GM12865 (cell line): ENCODE data around the gene PKP4.

Source experiments
- DNase-seq: peaks from one replicate; pipeline ENCODE4 v3.0.0; 2010; ENCODE audit warnings: low read depth
- H3K4me3 ChIP-seq: 2 replicates; pipeline ENCODE4 v1.5.1; 2011; ENCODE audit warnings: mild to moderate bottlenecking, low read depth, low read length, control low read depth
- CTCF ChIP-seq: IDR thresholded peaks from 2 replicates; pipeline ENCODE4 v1.5.1; 2011; ENCODE audit warnings: low read length, control low read depth, low read depth, inconsistent platforms; ENCODE audit not compliant: insufficient read depth; ENCODE audit errors: missing control alignments

Gene PKP4

GRCh38 chr2:158719403-158719802 lies 262.7 kb downstream of the PKP4 start:
- TF ChIP-seq CTCF: no peak
- no peak for DNase-seq
- no peak overlapping the region for H3K4me3 ChIP-seq

GRCh38 chr2:158722266-158723105 lies 265.7 kb downstream of the PKP4 start:
- H3K4me3 ChIP-seq: no peak overlapping the region
- TF ChIP-seq CTCF: no peak
- DNase-seq: no peak

GRCh38 chr2:158723181-158723838 lies 266.6 kb downstream of the PKP4 start:
- TF ChIP-seq CTCF: no peak
- no peak overlapping the region for H3K4me3 ChIP-seq
- no peak for DNase-seq

GRCh38 chr2:158723921-158724802 lies 267.4 kb downstream of the PKP4 start:
- TF ChIP-seq CTCF: peak; percentile 42
- no peak for DNase-seq

GRCh38 chr2:158724803-158725381 lies 268.1 kb downstream of the PKP4 start:
- H3K4me3 ChIP-seq: no peak overlapping the region
- DNase-seq: no peak
- no peak for TF ChIP-seq CTCF

More at GRCh38 chr2:158723921-158724802, 267.4 kb downstream of the PKP4 start:
- H3K4me3 ChIP-seq: no peak overlapping the region

- DNase-seq: no peak
- H3K4me3 ChIP-seq: no peak overlapping the region
Measured at GRCh38 chr2:158725441-158725891, 268.7 kb downstream of the PKP4 start.

More at GRCh38 chr2:158725441-158725891, 268.7 kb downstream of the PKP4 start:
- TF ChIP-seq CTCF: no peak
